Fibroblast of lung (primary cell): Measurements from ENCODE around the gene ANKRD6. TPM values are rescaled to one million over a fixed set of nuclear protein-coding genes. Genes with fewer than 3 reads are reported as not detected.

Experiments used
- DNase-seq, 2 donors: peaks; one replicate each; pipeline versions ENCODE4 v3.0.0 to v3.0.0-alpha.2; 2010; ENCODE audit warnings: low read depth in 2 of 2
- H2AFZ ChIP-seq: 2 replicates; pipeline ENCODE4 v1.5.1; 2012; ENCODE audit warnings: low read length, control low read depth, inconsistent platforms
- H3K27ac ChIP-seq: 2 replicates; pipeline ENCODE4 v1.5.1; 2011; ENCODE audit warnings: low read length, control low read depth; ENCODE audit not compliant: insufficient read depth
- H3K27me3 ChIP-seq: 2 replicates; pipeline ENCODE4 v1.5.1; 2011; ENCODE audit warnings: mild to moderate bottlenecking, low read length; ENCODE audit not compliant: control insufficient read depth, insufficient read depth
- H3K36me3 ChIP-seq: 2 replicates; pipeline ENCODE4 v1.5.1; 2011; ENCODE audit warnings: low read length; ENCODE audit not compliant: control insufficient read depth, insufficient read depth
- H3K4me1 ChIP-seq: 2 replicates; pipeline ENCODE4 v1.5.1; 2011; ENCODE audit warnings: low read length; ENCODE audit not compliant: control insufficient read depth, insufficient read depth; ENCODE audit errors: extremely low read depth
- H3K4me2 ChIP-seq: 2 replicates; pipeline ENCODE4 v1.5.1; 2011; ENCODE audit warnings: low read length, control low read depth; ENCODE audit not compliant: insufficient read depth; ENCODE audit errors: extremely low read depth
- H3K4me3 ChIP-seq, 4 experiments: fragments of 200-600 bp in 1 of 4; sonication (generic) in 1 of 4; replicated peaks in 1 of 4; 2 replicates each; pipeline ENCODE4 v1.5.1; 2011 to 2016; ENCODE audit warnings: low read length in 4 of 4, low read depth in 3 of 4, mild to moderate bottlenecking in 3 of 4, control low read depth in 2 of 4, inconsistent platforms in 1 of 4, mixed read lengths in 1 of 4; ENCODE audit not compliant: insufficient read depth in 1 of 4; ENCODE audit errors: control extremely low read depth in 1 of 4
- H3K79me2 ChIP-seq: 2 replicates; pipeline ENCODE4 v1.5.1; 2012; ENCODE audit warnings: mild to moderate bottlenecking, low read length, inconsistent platforms; ENCODE audit not compliant: control insufficient read depth, insufficient read depth
- H3K9ac ChIP-seq: 2 replicates; pipeline ENCODE4 v1.5.1; 2011; ENCODE audit warnings: mild to moderate bottlenecking, low read length, control low read depth; ENCODE audit not compliant: insufficient read depth
- H3K9me3 ChIP-seq: 2 replicates; pipeline ENCODE4 v1.5.1; 2012; ENCODE audit warnings: low read depth, low read length; ENCODE audit not compliant: control insufficient read depth, insufficient read depth
- H4K20me1 ChIP-seq: 2 replicates; pipeline ENCODE4 v1.5.1; 2011; ENCODE audit warnings: low read length; ENCODE audit not compliant: control insufficient read depth, insufficient read depth; ENCODE audit errors: extremely low read depth
- CTCF ChIP-seq, 2 donors: IDR thresholded peaks in 1 of 2; conservative IDR thresholded peaks in 1 of 2; 1 replicate in 1 of 2; 2 replicates in 1 of 2; pipeline ENCODE4 v1.5.1; 2011 to 2012; ENCODE audit warnings: low read length in 2 of 2, control low read depth in 1 of 2, inconsistent platforms in 1 of 2, low read depth in 1 of 2, mild to moderate bottlenecking in 1 of 2
- EZH2 ChIP-seq: IDR thresholded peaks from 2 replicates; pipeline ENCODE4 v1.5.1; 2012; ENCODE audit warnings: low read length, control low read depth, mild to moderate bottlenecking; ENCODE audit errors: missing control alignments
- polyA plus RNA-seq, 2 donors: library from polyadenylated mRNA; depleted of rRNA in 1 of 2; stranded (reverse) in 1 of 2; unstranded in 1 of 2; fragments of >200 nt; gene quantifications; 2 replicates each; pipeline ENCODE4 v1.2.1, GENCODE V29; 2011 to 2012; ENCODE audit warnings: missing spikeins in 1 of 2
- total RNA-seq: library from RNA; depleted of rRNA; stranded (reverse); fragments of >200 nt; gene quantifications from 2 replicates; pipeline ENCODE4 v1.2.1, GENCODE V29; 2014

Gene ANKRD6
- total and polyA plus RNA-seq, 2 donors (not counting 1 experiment from before 2014, with no cell fraction given) = 0.39 to 2.3 TPM

GRCh38 chr6:89555031-89555430 lies 122.1 kb downstream of the ANKRD6 start:
- Histone ChIP-seq H3K9ac (no peak overlapping the region), H3K9me3 (no peaks in the 10 kb centered on the region), H3K4me1 (no peaks in the 10 kb centered on the region), H3K4me3 (no peak overlapping the region), H3K27me3 (peaks cover 2% of the 10 kb centered on the region), H3K36me3 (no peaks in the 10 kb centered on the region), H3K79me2 (no peaks in the 10 kb centered on the region), H3K27ac (no peak overlapping the region), H2AFZ (no peak overlapping the region), H3K4me2 (no peak overlapping the region), H4K20me1 (no peaks in the 10 kb centered on the region)
- DNase-seq = no peak
- no peak for TF ChIP-seq CTCF (conservative IDR thresholded peaks at IDR 0.05 in 1 of 2, IDR thresholded peaks at IDR 0.05 in 1 of 2; ENCODE audit: low read depth in 1 of 2, low read length in 2 of 2)
- TF ChIP-seq EZH2 = no peak

GRCh38 chr6:89555806-89556205 lies 122.9 kb downstream of the ANKRD6 start:
- no peaks in the 10 kb centered on the region for H3K9me3 ChIP-seq
- TF ChIP-seq EZH2 (no peak), CTCF (conservative IDR thresholded peaks at IDR 0.05 in 1 of 2, IDR thresholded peaks at IDR 0.05 in 1 of 2; ENCODE audit: low read depth in 1 of 2, low read length in 2 of 2) (no peak)
- H3K36me3 ChIP-seq = no peaks in the 10 kb centered on the region
- H3K79me2 ChIP-seq = no peaks in the 10 kb centered on the region
- no peak for DNase-seq
- H4K20me1 ChIP-seq = no peaks in the 10 kb centered on the region
- no peak overlapping the region for H3K27ac ChIP-seq
- no peak overlapping the region for H3K4me3 ChIP-seq
- no peak overlapping the region for H3K9ac ChIP-seq
- H2AFZ ChIP-seq = no peak overlapping the region
- H3K4me1 ChIP-seq = no peaks in the 10 kb centered on the region
- H3K4me2 ChIP-seq = no peak overlapping the region
- H3K27me3 ChIP-seq = peaks cover 2% of the 10 kb centered on the region

GRCh38 chr6:89559487-89559886 lies 126.5 kb downstream of the ANKRD6 start:
- Histone ChIP-seq H3K36me3 (no peaks in the 10 kb centered on the region), H3K9me3 (no peaks in the 10 kb centered on the region), H3K27ac (no peak overlapping the region), H3K4me2 (no peak overlapping the region), H2AFZ (no peak overlapping the region), H3K27me3 (peaks cover 8% of the 10 kb centered on the region), H4K20me1 (no peaks in the 10 kb centered on the region), H3K4me1 (no peaks in the 10 kb centered on the region), H3K4me3 (no peak overlapping the region), H3K9ac (no peak overlapping the region), H3K79me2 (no peaks in the 10 kb centered on the region)
- no peak for DNase-seq
- TF ChIP-seq EZH2 (no peak), CTCF (conservative IDR thresholded peaks at IDR 0.05 in 1 of 2, IDR thresholded peaks at IDR 0.05 in 1 of 2; ENCODE audit: low read depth in 1 of 2, low read length in 2 of 2) (no peak)
